SK-N-SH treated with all-trans-retinoic acid at 6 μM for 48 hours (cell line): ENCODE data around the gene FHIT.

Experiments used
- ATAC-seq: fragments of 200-7000 bp; cut with Tn5 transposase; 3 replicates; pipeline ENCODE4 v1.9.1; 2020; ENCODE audit warnings: mild to moderate bottlenecking, moderate library complexity
- ARNTL ChIP-seq: fragments of 450-650 bp; formaldehyde crosslinking; IDR thresholded peaks from 2 replicates; pipeline ENCODE4 v1.5.0; 2020; ENCODE audit warnings: low read depth, mild to moderate bottlenecking, moderate library complexity, borderline replicate concordance
- CSDC2 ChIP-seq: fragments of 250-450 bp; sonication (Bioruptor Pico); IDR thresholded peaks from 2 replicates; pipeline ENCODE4 v1.5.0; 2020; ENCODE audit warnings: mild to moderate bottlenecking, moderate library complexity
- ESRRG ChIP-seq: fragments of 250-450 bp; sonication (Bioruptor Pico); IDR thresholded peaks from 2 replicates; pipeline ENCODE4 v1.6.1; 2021; ENCODE audit warnings: mild to moderate bottlenecking
- GLIS3 ChIP-seq: fragments of 250-450 bp; sonication (Bioruptor Pico); IDR thresholded peaks from 2 replicates; pipeline ENCODE4 v1.5.0; 2020; ENCODE audit warnings: mild to moderate bottlenecking, moderate library complexity
- ISL1 ChIP-seq: fragments of 250-450 bp; sonication (Bioruptor Pico); IDR thresholded peaks from 2 replicates; pipeline ENCODE4 v2.1.2; 2022; ENCODE audit warnings: mild to moderate bottlenecking, moderate library complexity
- OSR1 ChIP-seq: fragments of 250-450 bp; sonication (Bioruptor Pico); IDR thresholded peaks from 2 replicates; pipeline ENCODE4 v1.8.0; 2022; ENCODE audit warnings: moderate library complexity, mild to moderate bottlenecking, inconsistent platforms
- RARB ChIP-seq: fragments of 250-450 bp; sonication (Bioruptor Pico); IDR thresholded peaks from 2 replicates; pipeline ENCODE4 v1.8.0; 2021; ENCODE audit warnings: mild to moderate bottlenecking, moderate library complexity
- SNAI2 ChIP-seq: fragments of 250-450 bp; sonication (Bioruptor Pico); IDR thresholded peaks from 2 replicates; pipeline ENCODE4 v1.5.0; 2020; ENCODE audit warnings: mild to moderate bottlenecking, moderate library complexity
- TCF4 ChIP-seq: fragments of 250-450 bp; sonication (Bioruptor Pico); IDR thresholded peaks from 2 replicates; pipeline ENCODE4 v1.8.0; 2021; ENCODE audit warnings: mild to moderate bottlenecking, moderate library complexity, borderline replicate concordance
- TOX ChIP-seq: fragments of 250-450 bp; sonication (Bioruptor Pico); IDR thresholded peaks from 2 replicates; pipeline ENCODE4 v1.8.0; 2021; ENCODE audit warnings: mild to moderate bottlenecking, moderate library complexity, borderline replicate concordance
- ZC3H10 ChIP-seq: fragments of 250-450 bp; sonication (Bioruptor Pico); IDR thresholded peaks from 2 replicates; pipeline ENCODE4 v1.5.1; 2021; ENCODE audit warnings: mild to moderate bottlenecking, moderate library complexity
- ZFP3 ChIP-seq: fragments of 250-450 bp; sonication (Bioruptor Pico); IDR thresholded peaks from 2 replicates; pipeline ENCODE4 v1.5.0; 2020; ENCODE audit warnings: mild to moderate bottlenecking, moderate library complexity
- ZFP30 ChIP-seq: fragments of 450-650 bp; formaldehyde crosslinking; IDR thresholded peaks from 2 replicates; pipeline ENCODE4 v1.5.0; 2022; ENCODE audit warnings: mild to moderate bottlenecking, moderate library complexity
- ZNF565 ChIP-seq: fragments of 450-650 bp; formaldehyde crosslinking; conservative IDR thresholded peaks from 2 replicates; pipeline ENCODE4 v1.5.0; 2020; ENCODE audit warnings: low read depth, mild to moderate bottlenecking, moderate library complexity
- ZNF70 ChIP-seq: fragments of 450-650 bp; formaldehyde crosslinking; IDR thresholded peaks from 2 replicates; pipeline ENCODE4 v1.5.0; 2020; ENCODE audit warnings: mild to moderate bottlenecking, moderate library complexity
- ZNF8 ChIP-seq: fragments of 450-650 bp; formaldehyde crosslinking; IDR thresholded peaks from 2 replicates; pipeline ENCODE4 v1.5.0; 2020; ENCODE audit warnings: mild to moderate bottlenecking, moderate library complexity
- TF ChIP-seq, protein P1 (sequence below): fragments of 250-450 bp; sonication (Bioruptor Pico); IDR thresholded peaks from 2 replicates; pipeline ENCODE4 v1.8.0; 2020; ENCODE audit warnings: mild to moderate bottlenecking, moderate library complexity, borderline replicate concordance
- TF ChIP-seq, protein P2 (sequence below): fragments of 250-450 bp; sonication (Bioruptor Pico); IDR thresholded peaks from 2 replicates; pipeline ENCODE4 v1.8.0; 2021; ENCODE audit warnings: low read depth, mild to moderate bottlenecking, moderate library complexity, borderline replicate concordance
- TF ChIP-seq, protein P3 (sequence below): fragments of 250-450 bp; sonication (Bioruptor Pico); IDR thresholded peaks from 2 replicates; pipeline ENCODE4 v1.5.0; 2020; ENCODE audit warnings: mild to moderate bottlenecking, moderate library complexity
- TF ChIP-seq, protein P4 (sequence below): fragments of 250-450 bp; sonication (Bioruptor Pico); IDR thresholded peaks from 2 replicates; pipeline ENCODE4 v1.5.1; 2021; ENCODE audit warnings: mild to moderate bottlenecking, moderate library complexity
- TF ChIP-seq, protein P5 (sequence below): fragments of 250-450 bp; sonication (Bioruptor Pico); IDR thresholded peaks from 2 replicates; pipeline ENCODE4 v1.5.1; 2020; ENCODE audit warnings: low read depth, mild to moderate bottlenecking, moderate library complexity

The FHIT gene

DNA sequence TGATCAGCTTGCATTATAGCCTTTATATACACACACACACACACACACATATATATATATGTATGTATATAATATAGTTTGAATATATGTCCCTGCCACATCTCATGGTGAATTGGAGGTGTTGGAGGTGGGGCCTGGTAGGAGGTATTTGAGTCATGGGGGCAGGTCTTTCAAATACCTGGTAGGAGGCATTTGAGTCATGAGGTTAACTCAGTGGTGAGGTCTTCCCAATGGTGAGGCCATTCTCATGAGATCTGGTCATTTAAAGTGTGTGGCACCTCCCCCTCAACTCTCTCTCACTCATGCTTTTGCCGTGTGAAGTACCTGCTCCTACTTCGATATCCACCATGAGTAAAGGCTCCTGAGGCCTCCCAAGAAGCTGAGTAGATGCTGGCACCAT lies 27.5 kb upstream of the FHIT start (continued):
- TF ChIP-seq ZC3H10 (CRISPR knock-in tag), result no peak
- TF ChIP-seq TOX (CRISPR knock-in tag), result no peak
- TF ChIP-seq ESRRG (CRISPR knock-in tag), result no peak
- TF ChIP-seq CSDC2 (CRISPR knock-in tag), result no peak
- TF ChIP-seq TCF4 (CRISPR knock-in tag), result no peak
- TF ChIP-seq, protein P1, sequence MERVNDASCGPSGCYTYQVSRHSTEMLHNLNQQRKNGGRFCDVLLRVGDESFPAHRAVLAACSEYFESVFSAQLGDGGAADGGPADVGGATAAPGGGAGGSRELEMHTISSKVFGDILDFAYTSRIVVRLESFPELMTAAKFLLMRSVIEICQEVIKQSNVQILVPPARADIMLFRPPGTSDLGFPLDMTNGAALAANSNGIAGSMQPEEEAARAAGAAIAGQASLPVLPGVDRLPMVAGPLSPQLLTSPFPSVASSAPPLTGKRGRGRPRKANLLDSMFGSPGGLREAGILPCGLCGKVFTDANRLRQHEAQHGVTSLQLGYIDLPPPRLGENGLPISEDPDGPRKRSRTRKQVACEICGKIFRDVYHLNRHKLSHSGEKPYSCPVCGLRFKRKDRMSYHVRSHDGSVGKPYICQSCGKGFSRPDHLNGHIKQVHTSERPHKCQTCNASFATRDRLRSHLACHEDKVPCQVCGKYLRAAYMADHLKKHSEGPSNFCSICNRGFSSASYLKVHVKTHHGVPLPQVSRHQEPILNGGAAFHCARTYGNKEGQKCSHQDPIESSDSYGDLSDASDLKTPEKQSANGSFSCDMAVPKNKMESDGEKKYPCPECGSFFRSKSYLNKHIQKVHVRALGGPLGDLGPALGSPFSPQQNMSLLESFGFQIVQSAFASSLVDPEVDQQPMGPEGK, result no peak

DNA sequence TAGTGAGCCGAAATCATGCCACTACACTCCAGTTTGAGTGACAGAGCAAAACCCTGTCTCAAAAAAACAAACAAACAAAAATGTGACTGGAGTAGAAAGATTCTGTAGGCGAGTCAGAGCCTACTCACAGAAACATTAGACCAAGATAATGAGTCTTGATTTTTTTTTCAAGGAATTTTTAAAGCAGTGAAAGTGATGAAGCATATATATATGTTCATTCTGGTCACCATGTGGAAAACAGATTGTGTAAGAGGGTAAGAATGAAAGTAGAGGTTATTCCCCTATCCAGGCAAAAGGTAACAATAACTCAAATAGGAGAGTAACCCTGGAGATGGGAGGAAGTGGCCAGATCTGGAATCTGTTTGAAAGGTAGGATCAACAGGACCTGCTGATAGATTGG lies 26.2 kb upstream of the FHIT start:
- no peak for TF ChIP-seq ZNF565
- TF ChIP-seq, protein P2, sequence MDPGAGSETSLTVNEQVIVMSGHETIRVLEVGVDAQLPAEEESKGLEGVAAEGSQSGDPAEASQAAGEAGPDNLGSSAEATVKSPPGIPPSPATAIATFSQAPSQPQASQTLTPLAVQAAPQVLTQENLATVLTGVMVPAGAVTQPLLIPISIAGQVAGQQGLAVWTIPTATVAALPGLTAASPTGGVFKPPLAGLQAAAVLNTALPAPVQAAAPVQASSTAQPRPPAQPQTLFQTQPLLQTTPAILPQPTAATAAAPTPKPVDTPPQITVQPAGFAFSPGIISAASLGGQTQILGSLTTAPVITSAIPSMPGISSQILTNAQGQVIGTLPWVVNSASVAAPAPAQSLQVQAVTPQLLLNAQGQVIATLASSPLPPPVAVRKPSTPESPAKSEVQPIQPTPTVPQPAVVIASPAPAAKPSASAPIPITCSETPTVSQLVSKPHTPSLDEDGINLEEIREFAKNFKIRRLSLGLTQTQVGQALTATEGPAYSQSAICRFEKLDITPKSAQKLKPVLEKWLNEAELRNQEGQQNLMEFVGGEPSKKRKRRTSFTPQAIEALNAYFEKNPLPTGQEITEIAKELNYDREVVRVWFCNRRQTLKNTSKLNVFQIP (CRISPR knock-in tag), result no peak
- TF ChIP-seq, protein P3, sequence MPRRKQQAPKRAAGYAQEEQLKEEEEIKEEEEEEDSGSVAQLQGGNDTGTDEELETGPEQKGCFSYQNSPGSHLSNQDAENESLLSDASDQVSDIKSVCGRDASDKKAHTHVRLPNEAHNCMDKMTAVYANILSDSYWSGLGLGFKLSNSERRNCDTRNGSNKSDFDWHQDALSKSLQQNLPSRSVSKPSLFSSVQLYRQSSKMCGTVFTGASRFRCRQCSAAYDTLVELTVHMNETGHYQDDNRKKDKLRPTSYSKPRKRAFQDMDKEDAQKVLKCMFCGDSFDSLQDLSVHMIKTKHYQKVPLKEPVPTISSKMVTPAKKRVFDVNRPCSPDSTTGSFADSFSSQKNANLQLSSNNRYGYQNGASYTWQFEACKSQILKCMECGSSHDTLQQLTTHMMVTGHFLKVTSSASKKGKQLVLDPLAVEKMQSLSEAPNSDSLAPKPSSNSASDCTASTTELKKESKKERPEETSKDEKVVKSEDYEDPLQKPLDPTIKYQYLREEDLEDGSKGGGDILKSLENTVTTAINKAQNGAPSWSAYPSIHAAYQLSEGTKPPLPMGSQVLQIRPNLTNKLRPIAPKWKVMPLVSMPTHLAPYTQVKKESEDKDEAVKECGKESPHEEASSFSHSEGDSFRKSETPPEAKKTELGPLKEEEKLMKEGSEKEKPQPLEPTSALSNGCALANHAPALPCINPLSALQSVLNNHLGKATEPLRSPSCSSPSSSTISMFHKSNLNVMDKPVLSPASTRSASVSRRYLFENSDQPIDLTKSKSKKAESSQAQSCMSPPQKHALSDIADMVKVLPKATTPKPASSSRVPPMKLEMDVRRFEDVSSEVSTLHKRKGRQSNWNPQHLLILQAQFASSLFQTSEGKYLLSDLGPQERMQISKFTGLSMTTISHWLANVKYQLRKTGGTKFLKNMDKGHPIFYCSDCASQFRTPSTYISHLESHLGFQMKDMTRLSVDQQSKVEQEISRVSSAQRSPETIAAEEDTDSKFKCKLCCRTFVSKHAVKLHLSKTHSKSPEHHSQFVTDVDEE, result no peak
- TF ChIP-seq TCF4 (CRISPR knock-in tag), result no peak
- no peak for TF ChIP-seq ZFP30 (CRISPR knock-in tag)
- no peak for TF ChIP-seq GLIS3
- TF ChIP-seq ESRRG (CRISPR knock-in tag), result no peak
- TF ChIP-seq, protein P4, sequence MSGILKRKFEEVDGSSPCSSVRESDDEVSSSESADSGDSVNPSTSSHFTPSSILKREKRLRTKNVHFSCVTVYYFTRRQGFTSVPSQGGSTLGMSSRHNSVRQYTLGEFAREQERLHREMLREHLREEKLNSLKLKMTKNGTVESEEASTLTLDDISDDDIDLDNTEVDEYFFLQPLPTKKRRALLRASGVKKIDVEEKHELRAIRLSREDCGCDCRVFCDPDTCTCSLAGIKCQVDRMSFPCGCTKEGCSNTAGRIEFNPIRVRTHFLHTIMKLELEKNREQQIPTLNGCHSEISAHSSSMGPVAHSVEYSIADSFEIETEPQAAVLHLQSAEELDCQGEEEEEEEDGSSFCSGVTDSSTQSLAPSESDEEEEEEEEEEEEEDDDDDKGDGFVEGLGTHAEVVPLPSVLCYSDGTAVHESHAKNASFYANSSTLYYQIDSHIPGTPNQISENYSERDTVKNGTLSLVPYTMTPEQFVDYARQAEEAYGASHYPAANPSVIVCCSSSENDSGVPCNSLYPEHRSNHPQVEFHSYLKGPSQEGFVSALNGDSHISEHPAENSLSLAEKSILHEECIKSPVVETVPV (CRISPR knock-in tag), result no peak
- TF ChIP-seq, protein P1, result no peak
- no peak for TF ChIP-seq ISL1 (CRISPR knock-in tag)
- no peak for TF ChIP-seq ZNF8 (CRISPR knock-in tag)
- TF ChIP-seq ZC3H10 (CRISPR knock-in tag), result no peak
- no peak for TF ChIP-seq ARNTL (CRISPR knock-in tag)
- TF ChIP-seq ZNF70, result no peak
- TF ChIP-seq TOX (CRISPR knock-in tag), result no peak
- no peak for TF ChIP-seq CSDC2 (CRISPR knock-in tag)
- TF ChIP-seq, protein P5, sequence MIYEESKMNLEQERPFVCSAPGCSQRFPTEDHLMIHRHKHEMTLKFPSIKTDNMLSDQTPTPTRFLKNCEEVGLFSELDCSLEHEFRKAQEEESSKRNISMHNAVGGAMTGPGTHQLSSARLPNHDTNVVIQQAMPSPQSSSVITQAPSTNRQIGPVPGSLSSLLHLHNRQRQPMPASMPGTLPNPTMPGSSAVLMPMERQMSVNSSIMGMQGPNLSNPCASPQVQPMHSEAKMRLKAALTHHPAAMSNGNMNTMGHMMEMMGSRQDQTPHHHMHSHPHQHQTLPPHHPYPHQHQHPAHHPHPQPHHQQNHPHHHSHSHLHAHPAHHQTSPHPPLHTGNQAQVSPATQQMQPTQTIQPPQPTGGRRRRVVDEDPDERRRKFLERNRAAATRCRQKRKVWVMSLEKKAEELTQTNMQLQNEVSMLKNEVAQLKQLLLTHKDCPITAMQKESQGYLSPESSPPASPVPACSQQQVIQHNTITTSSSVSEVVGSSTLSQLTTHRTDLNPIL (CRISPR knock-in tag), result no peak
- TF ChIP-seq OSR1 (CRISPR knock-in tag), result no peak
- TF ChIP-seq SNAI2 (CRISPR knock-in tag), result no peak
- ATAC-seq, result no peak

DNA sequence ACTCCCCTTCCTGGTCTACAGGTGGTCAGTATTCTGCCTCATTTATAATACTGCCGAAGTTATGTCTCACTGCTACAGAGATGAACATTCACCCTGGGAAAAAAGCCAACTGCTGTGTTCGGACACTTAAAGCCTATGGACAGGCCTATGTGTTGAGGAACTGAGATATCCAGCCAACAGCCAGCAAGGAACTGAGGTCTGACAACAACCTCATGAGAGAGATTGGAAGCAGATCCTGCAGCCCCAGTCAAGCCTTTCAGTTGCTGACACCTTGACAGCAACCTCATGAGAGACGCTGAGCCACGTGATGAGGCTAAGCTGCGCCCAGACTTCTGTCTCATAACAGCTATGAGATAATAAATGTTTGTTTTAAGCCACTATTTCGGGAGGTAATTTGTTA lies 18.2 kb upstream of the FHIT start:
- no peak for ATAC-seq
- TF ChIP-seq, protein P1, result no peak
- TF ChIP-seq RARB (CRISPR knock-in tag) (no peak), ARNTL (CRISPR knock-in tag) (no peak), ZC3H10 (CRISPR knock-in tag) (no peak), ZFP3 (CRISPR knock-in tag) (no peak), SNAI2 (CRISPR knock-in tag) (no peak), GLIS3 (no peak)
- TF ChIP-seq, protein P3, result no peak
